ENCODE results near the gene WNK1.
"Not testable (repeated sequence)": the region's sequence is repeated elsewhere in the genome, so short reads cannot be mapped to it uniquely, and the experiment has no call there.

Gene WNK1

GRCh38 chr12:916712-917445, 164.5 kb downstream of the WNK1 start:
- no peak for DNase-seq
- in situ Hi-C loops (cut with HindIII; ENCODE audit: low pct_ligation_motif_present, low pct_unique_long_range_greater_than_20kb, low sequenced_read_pairs) = no loop called here

GRCh38 chr12:920676-921075, 168.3 kb downstream of the WNK1 start:
- DNase-seq = no peak
- in situ Hi-C loops (cut with HindIII; ENCODE audit: low pct_ligation_motif_present, low pct_unique_long_range_greater_than_20kb, low sequenced_read_pairs) = no loop called here

GRCh38 chr12:922285-922684, 169.9 kb downstream of the WNK1 start:
- no peak for DNase-seq
- in situ Hi-C loops (cut with HindIII; ENCODE audit: low pct_ligation_motif_present, low pct_unique_long_range_greater_than_20kb, low sequenced_read_pairs) = no loop called here

GRCh38 chr12:926641-927040, 174.3 kb downstream of the WNK1 start:
- DNase-seq = no peak
- in situ Hi-C loops (cut with HindIII; ENCODE audit: low pct_ligation_motif_present, low pct_unique_long_range_greater_than_20kb, low sequenced_read_pairs) = no loop called here

GRCh38 chr12:931060-931459, 178.7 kb downstream of the WNK1 start:
- DNase-seq = no peak
- in situ Hi-C loops (cut with HindIII; ENCODE audit: low pct_ligation_motif_present, low pct_unique_long_range_greater_than_20kb, low sequenced_read_pairs) = no loop called here

- no peak for DNase-seq
- in situ Hi-C loops (cut with HindIII; ENCODE audit: low pct_ligation_motif_present, low pct_unique_long_range_greater_than_20kb, low sequenced_read_pairs) = no loop called here
These were observed 179.2 kb downstream of the WNK1 start for GRCh38 chr12:931591-931990.

- DNase-seq; in situ Hi-C loops (cut with HindIII; ENCODE audit: low pct_ligation_motif_present, low pct_unique_long_range_greater_than_20kb, low sequenced_read_pairs): not testable (repeated sequence)
These were observed 183.5 kb downstream of the WNK1 start for GRCh38 chr12:935891-936290.

- DNase-seq = no peak
- in situ Hi-C loops (cut with HindIII; ENCODE audit: low pct_ligation_motif_present, low pct_unique_long_range_greater_than_20kb, low sequenced_read_pairs) = no loop called here
These were observed 184.3 kb downstream of the WNK1 start for GRCh38 chr12:936377-937345.

- in situ Hi-C loops (cut with HindIII; ENCODE audit: low pct_ligation_motif_present, low pct_unique_long_range_greater_than_20kb, low sequenced_read_pairs) = no loop called here
- no peak for DNase-seq
These were observed 186.4 kb downstream of the WNK1 start for GRCh38 chr12:938810-939209.

- in situ Hi-C loops (cut with HindIII; ENCODE audit: low pct_ligation_motif_present, low pct_unique_long_range_greater_than_20kb, low sequenced_read_pairs) = no loop called here
- DNase-seq = no peak
These were observed 190.7 kb downstream of the WNK1 start for GRCh38 chr12:943051-943450.

GRCh38 chr12:944211-944610, 191.8 kb downstream of the WNK1 start:
- in situ Hi-C loops (cut with HindIII; ENCODE audit: low pct_ligation_motif_present, low pct_unique_long_range_greater_than_20kb, low sequenced_read_pairs) = no loop called here

GRCh38 chr12:946212-946611, 193.8 kb downstream of the WNK1 start:
- in situ Hi-C loops (cut with HindIII; ENCODE audit: low pct_ligation_motif_present, low pct_unique_long_range_greater_than_20kb, low sequenced_read_pairs) = no loop called here
- DNase-seq = no peak

More at GRCh38 chr12:944211-944610, 191.8 kb downstream of the WNK1 start:
- DNase-seq = no peak

GRCh38 chr12:946631-947030, 194.3 kb downstream of the WNK1 start:
- no peak for DNase-seq
- in situ Hi-C loops (cut with HindIII; ENCODE audit: low pct_ligation_motif_present, low pct_unique_long_range_greater_than_20kb, low sequenced_read_pairs) = no loop called here

GRCh38 chr12:948238-948637, 195.9 kb downstream of the WNK1 start:
- in situ Hi-C loops (cut with HindIII; ENCODE audit: low pct_ligation_motif_present, low pct_unique_long_range_greater_than_20kb, low sequenced_read_pairs) = no loop called here
- DNase-seq = no peak

GRCh38 chr12:949453-950191, 197.2 kb downstream of the WNK1 start, which contains the start of gene RAD52:
RAD52 (minus strand) TSS chr12:949694; CDS start chr12:933058, 16,636 bp downstream.
- in situ Hi-C loops (cut with HindIII; ENCODE audit: low pct_ligation_motif_present, low pct_unique_long_range_greater_than_20kb, low sequenced_read_pairs) = no loop called here
- DNase-seq = peak; percentile 100

GRCh38 chr12:951176-951575, 198.8 kb downstream of the WNK1 start:
- in situ Hi-C loops (cut with HindIII; ENCODE audit: low pct_ligation_motif_present, low pct_unique_long_range_greater_than_20kb, low sequenced_read_pairs) = no loop called here
- no peak for DNase-seq

- in situ Hi-C loops (cut with HindIII; ENCODE audit: low pct_ligation_motif_present, low pct_unique_long_range_greater_than_20kb, low sequenced_read_pairs) = no loop called here
- DNase-seq = no peak
These were observed 201.4 kb downstream of the WNK1 start for GRCh38 chr12:953776-954175.

GRCh38 chr12:954741-955140, 202.4 kb downstream of the WNK1 start:
- no peak for DNase-seq
- in situ Hi-C loops (cut with HindIII; ENCODE audit: low pct_ligation_motif_present, low pct_unique_long_range_greater_than_20kb, low sequenced_read_pairs) = no loop called here

GRCh38 chr12:955939-956338, 203.6 kb downstream of the WNK1 start:
- DNase-seq = no peak
- in situ Hi-C loops (cut with HindIII; ENCODE audit: low pct_ligation_motif_present, low pct_unique_long_range_greater_than_20kb, low sequenced_read_pairs) = no loop called here

Data from ACHN (cell line).